ENCODE measurements around the gene NFIA.

NFIA gene

GRCh38 chr1:61280452-61280851 is 198.1 kb downstream of the NFIA start:
- no peak for DNase-seq

- no peak for DNase-seq
These were observed 200.0 kb downstream of the NFIA start for GRCh38 chr1:61282387-61282786.

GRCh38 chr1:61284248-61284854 is 202.0 kb downstream of the NFIA start:
- no peak for DNase-seq

GRCh38 chr1:61284936-61285335 is 202.6 kb downstream of the NFIA start:
- no peak for DNase-seq

GRCh38 chr1:61285371-61285885 is 203.1 kb downstream of the NFIA start:
- DNase-seq: no peak

- DNase-seq: no peak
These were observed 204.7 kb downstream of the NFIA start for GRCh38 chr1:61287014-61287413.

GRCh38 chr1:61287734-61288133 is 205.4 kb downstream of the NFIA start:
- no peak for DNase-seq

GRCh38 chr1:61289232-61290098 is 207.1 kb downstream of the NFIA start:
- no peak for DNase-seq

GRCh38 chr1:61290525-61290924 is 208.2 kb downstream of the NFIA start:
- DNase-seq: no peak

GRCh38 chr1:61293197-61293596 is 210.8 kb downstream of the NFIA start:
- no peak for DNase-seq

- no peak for DNase-seq
These were observed 211.7 kb downstream of the NFIA start for GRCh38 chr1:61293986-61294504.

GRCh38 chr1:61294930-61295329 is 212.6 kb downstream of the NFIA start:
- no peak for DNase-seq

GRCh38 chr1:61295818-61296537 is 213.6 kb downstream of the NFIA start:
- DNase-seq: no peak

- DNase-seq: no peak
These were observed 215.5 kb downstream of the NFIA start for GRCh38 chr1:61297887-61298286.

GRCh38 chr1:61299463-61299862 is 217.1 kb downstream of the NFIA start:
- DNase-seq: no peak

- DNase-seq: no peak
These were observed 218.5 kb downstream of the NFIA start for GRCh38 chr1:61300899-61301298.

- no peak for DNase-seq
These were observed 219.7 kb downstream of the NFIA start for GRCh38 chr1:61301824-61302657.

- DNase-seq: no peak
These were observed 225.2 kb downstream of the NFIA start for GRCh38 chr1:61307422-61308142.

- DNase-seq: no peak
These were observed 227.7 kb downstream of the NFIA start for GRCh38 chr1:61310057-61310456.

GRCh38 chr1:61310538-61310937 is 228.2 kb downstream of the NFIA start:
- DNase-seq: no peak

GRCh38 chr1:61313906-61314422 is 231.6 kb downstream of the NFIA start:
- DNase-seq: no peak

All from activated CD4-positive, alpha-beta T cell treated with anti-CD3 and anti-CD28 coated beads, Interleukin-2, amount 50 U/mL, for 4 hours (primary cell).